Colonic mucosa (tissue), 4 donors: ENCODE data around the gene CLCN2. TPM values are rescaled to one million over a fixed set of nuclear protein-coding genes. Genes with fewer than 3 reads are reported as not detected.

Experiments
- DNase-seq: peaks from one replicate; pipeline ENCODE4 v3.0.0-alpha.2; 2020
- H3K27ac ChIP-seq: fragments of 200-600 bp; one replicate; pipeline ENCODE4 v1.8.0; 2021
- H3K27me3 ChIP-seq: fragments of 200-600 bp; one replicate; pipeline ENCODE4 v1.8.0; 2021
- H3K36me3 ChIP-seq: fragments of 200-600 bp; one replicate; pipeline ENCODE4 v1.8.0; 2021
- H3K4me1 ChIP-seq: fragments of 200-600 bp; one replicate; pipeline ENCODE4 v1.8.0; 2021; ENCODE audit warnings: mild to moderate bottlenecking
- H3K4me3 ChIP-seq: fragments of 200-600 bp; one replicate; pipeline ENCODE4 v1.8.0; 2021
- H3K9ac ChIP-seq, 2 donors: one replicate each; pipeline ENCODE4 v1.7.0; 2013; ENCODE audit warnings: control low read depth in 2 of 2, low read depth in 2 of 2, low read length in 2 of 2
- H3K9me3 ChIP-seq: fragments of 200-600 bp; one replicate; pipeline ENCODE4 v1.8.0; 2021
- intact Hi-C: fragments of 100-400 bp; cut with DNase I; formaldehyde crosslinking; loops from one replicate; pipeline ENCODE4 v1.14.1; 2022
- total RNA-seq, 2 donors: library from RNA; stranded (reverse); fragmentation: NEBNext Ultra II Directional in 1 of 2; extraction: Animal tissue kit (Norgen Biotek cat#: 25700) in 1 of 2; gene quantifications; one replicate each; pipeline ENCODE4 v1.2.1, GENCODE V29; 2021
- TF ChIP-seq, protein P1 (sequence below): fragments of 200-600 bp; IDR thresholded peaks from one replicate; pipeline ENCODE4 v1.8.0; 2022; ENCODE audit warnings: antibody characterized with exemption, mild to moderate bottlenecking
- donor health status: healthy.
- donor health status: DM: no; HTN: no; CAD: no.
- donor health status: DM: no; HTN: no; CAD: no.

The CLCN2 gene
- total RNA-seq, 2 donors from 2014 or later = 61.1 to 71.6 TPM

DNA sequence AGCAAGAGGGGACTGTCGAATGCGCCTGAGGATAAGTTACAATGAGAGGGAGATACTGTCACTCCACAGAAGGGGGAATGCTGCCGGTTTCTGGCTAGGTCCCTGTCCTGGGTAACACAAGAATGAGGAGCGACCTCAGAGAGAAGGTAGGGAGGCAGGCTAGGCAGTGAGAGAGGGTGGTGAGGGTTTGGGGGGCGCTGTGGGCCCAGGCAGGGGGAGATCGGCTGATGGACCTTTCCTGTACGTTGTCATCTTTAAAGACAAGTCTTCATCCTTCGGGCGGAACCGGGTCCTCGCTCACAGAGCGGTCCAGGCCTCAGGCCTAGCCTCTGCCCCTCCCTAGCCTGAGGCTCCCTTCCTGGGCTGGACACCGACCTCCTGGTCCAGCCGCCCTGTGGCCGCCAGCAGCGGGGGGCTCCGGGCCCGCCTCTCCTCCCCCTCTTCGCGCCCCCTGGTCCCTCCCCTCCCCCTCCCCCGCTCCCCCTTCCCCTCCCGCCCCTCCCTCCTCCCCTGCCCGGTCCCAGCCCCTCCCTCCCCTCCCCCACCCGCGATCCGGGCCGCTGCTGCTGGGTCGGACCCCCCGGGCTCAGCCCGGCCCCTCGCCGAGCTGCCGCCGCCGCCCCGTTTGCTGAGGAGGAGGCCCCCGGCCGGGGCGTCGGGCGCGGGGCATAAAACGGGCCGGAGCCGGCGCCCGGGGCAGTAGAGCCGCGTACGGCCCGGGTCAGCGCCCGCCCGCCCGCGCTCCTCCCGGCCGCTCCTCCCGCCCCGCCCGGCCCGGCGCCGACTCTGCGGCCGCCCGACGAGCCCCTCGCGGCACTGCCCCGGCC, 18.2 kb upstream of the CLCN2 start, which contains the start of gene CHRD:
Gene CHRD (plus strand): TSS at position 697 of the 827 bp plus-strand sequence. CDS start 265 bp downstream, outside the sequence.
- TF ChIP-seq, protein P1, sequence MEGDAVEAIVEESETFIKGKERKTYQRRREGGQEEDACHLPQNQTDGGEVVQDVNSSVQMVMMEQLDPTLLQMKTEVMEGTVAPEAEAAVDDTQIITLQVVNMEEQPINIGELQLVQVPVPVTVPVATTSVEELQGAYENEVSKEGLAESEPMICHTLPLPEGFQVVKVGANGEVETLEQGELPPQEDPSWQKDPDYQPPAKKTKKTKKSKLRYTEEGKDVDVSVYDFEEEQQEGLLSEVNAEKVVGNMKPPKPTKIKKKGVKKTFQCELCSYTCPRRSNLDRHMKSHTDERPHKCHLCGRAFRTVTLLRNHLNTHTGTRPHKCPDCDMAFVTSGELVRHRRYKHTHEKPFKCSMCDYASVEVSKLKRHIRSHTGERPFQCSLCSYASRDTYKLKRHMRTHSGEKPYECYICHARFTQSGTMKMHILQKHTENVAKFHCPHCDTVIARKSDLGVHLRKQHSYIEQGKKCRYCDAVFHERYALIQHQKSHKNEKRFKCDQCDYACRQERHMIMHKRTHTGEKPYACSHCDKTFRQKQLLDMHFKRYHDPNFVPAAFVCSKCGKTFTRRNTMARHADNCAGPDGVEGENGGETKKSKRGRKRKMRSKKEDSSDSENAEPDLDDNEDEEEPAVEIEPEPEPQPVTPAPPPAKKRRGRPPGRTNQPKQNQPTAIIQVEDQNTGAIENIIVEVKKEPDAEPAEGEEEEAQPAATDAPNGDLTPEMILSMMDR = no peak
- H3K27ac ChIP-seq = peak within 1 kb of the TSS; percentile 47
- H3K4me3 ChIP-seq = peak within 1 kb of the TSS; percentile 28
- no peaks in the 10 kb centered on the region for H3K9me3 ChIP-seq
- H3K27me3 ChIP-seq = peaks cover 30% of the 10 kb centered on the region
- intact Hi-C loops = loop anchor here (10.0 kb wide), 1 partner anchor 85 kb away; no protein-coding TSS in a partner anchor
- no peaks in the 10 kb centered on the region for H3K36me3 ChIP-seq
- H3K4me1 ChIP-seq = peaks cover 9% of the 10 kb centered on the region
- DNase-seq = no peak
- peak within 1 kb of the TSS; percentile 47 to 52 for H3K9ac ChIP-seq

DNA sequence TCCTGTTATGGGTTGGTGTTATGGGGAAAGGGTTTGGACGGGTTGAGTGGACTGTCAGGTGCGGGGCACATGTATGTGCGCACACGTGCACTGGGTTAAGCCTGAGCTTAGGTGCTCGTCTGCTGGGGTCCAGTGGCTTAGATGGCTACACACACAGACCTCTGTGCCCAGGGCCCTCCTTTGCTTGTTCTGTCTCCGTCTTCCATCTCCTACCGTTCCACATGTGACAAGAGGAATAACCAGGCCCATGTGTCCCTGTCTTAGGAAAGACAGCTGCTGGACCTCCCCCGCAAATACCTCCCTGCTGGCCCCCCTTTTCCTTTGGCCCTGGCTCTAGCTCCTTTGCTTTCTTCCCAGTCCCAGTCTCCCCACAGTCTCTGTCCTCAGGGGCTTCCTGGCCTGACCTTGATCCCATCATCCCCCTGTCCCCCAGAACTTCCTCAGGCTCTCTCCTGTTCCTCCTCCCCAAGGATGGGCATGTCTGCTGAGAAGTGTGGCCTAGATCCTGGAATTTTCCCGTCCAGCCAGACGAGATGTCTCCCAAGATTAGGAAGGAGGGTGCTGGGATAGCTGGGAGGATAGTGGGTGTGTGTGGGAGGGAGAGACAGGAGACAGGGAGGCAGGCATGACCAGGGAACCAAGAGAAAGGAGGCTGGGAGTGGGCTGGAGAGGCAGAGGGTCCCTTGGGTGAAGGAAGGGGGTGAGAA, 17.4 kb upstream of the CLCN2 start:
- peak overlapping the region; percentile 47 for H3K27ac ChIP-seq
- H3K9ac ChIP-seq = peak overlapping the region; percentile 13 to 52
- H3K36me3 ChIP-seq = no peaks in the 10 kb centered on the region
- TF ChIP-seq, protein P1 = no peak
- intact Hi-C loops = loop anchor here (10.0 kb wide), 1 partner anchor 86 kb away; no protein-coding TSS in a partner anchor
- peaks cover 9% of the 10 kb centered on the region for H3K4me1 ChIP-seq
- H3K4me3 ChIP-seq = no peak overlapping the region
- no peaks in the 10 kb centered on the region for H3K9me3 ChIP-seq
- DNase-seq = no peak
- H3K27me3 ChIP-seq = peaks cover 30% of the 10 kb centered on the region

DNA sequence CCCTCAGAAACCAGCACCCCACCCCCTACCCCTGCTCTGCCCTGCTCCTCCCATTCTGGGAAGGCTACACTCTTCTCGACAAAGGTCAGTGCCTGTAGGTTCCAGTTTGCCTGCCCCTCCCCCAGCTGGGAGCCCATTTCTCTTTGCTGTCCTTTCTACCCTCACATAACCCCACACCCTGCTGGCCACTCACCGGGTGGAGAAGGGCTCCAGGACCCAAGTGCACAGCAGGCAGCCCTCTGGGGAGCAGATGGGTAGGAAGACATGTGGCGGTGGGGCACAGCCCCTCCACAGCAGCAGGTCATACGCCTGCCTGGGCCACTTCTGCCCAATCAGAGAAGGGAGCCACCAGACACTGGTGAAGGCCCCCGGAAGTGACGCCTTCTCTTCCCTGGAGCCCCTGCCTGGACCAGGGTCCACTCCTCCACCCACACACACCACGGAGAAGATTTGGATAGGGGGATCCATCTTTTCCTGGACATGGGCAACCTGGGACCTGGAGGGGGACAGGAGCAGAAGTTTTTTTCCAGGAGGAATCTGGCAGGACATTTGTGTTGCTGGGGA, 16.6 kb upstream of the CLCN2 start, which contains the start of gene THPO:
Gene THPO (minus strand): TSS at position 326 of the 564 bp plus-strand sequence. CDS start 1,948 bp downstream, outside the sequence.
- Histone ChIP-seq H3K4me1 (peaks cover 9% of the 10 kb centered on the region), H3K9ac (peak within 1 kb of the TSS; percentile 13 to 52), H3K4me3 (no peak within 1 kb of the TSS), H3K27me3 (peaks cover 30% of the 10 kb centered on the region), H3K36me3 (no peaks in the 10 kb centered on the region), H3K27ac (peak within 1 kb of the TSS; percentile 47), H3K9me3 (no peaks in the 10 kb centered on the region)
- TF ChIP-seq, protein P1 = no peak
- no peak for DNase-seq
- intact Hi-C loops = loop anchor here (10.0 kb wide), 1 partner anchor 87 kb away; no protein-coding TSS in a partner anchor

DNA sequence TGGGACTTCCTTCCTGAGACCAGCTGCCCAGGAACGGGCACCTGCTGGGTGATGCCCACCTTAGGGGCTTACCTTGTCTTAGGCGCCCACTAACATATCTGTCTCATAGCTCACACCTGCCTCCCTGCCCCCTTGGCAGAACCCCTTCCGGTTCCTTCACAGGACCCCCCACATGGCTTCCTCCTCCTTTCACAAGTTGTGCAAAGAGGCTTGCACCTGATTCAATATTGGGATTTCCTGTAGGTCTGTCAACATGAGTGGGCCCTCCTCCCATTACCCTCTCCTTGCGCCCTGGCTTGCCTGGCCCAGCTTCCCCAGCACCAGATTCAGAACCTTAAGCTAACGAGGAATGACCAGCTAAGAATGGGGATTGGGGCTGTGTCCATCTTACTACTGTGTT, 16.0 kb upstream of the CLCN2 start:
- intact Hi-C loops = loop anchor here (10.0 kb wide), 1 partner anchor 87 kb away; no protein-coding TSS in a partner anchor
- peaks cover 9% of the 10 kb centered on the region for H3K4me1 ChIP-seq
- no peaks in the 10 kb centered on the region for H3K36me3 ChIP-seq
- peaks cover 30% of the 10 kb centered on the region for H3K27me3 ChIP-seq
- TF ChIP-seq, protein P1 = no peak
- H3K4me3 ChIP-seq = no peak overlapping the region
- H3K9ac ChIP-seq = no peak overlapping the region
- no peaks in the 10 kb centered on the region for H3K9me3 ChIP-seq
- H3K27ac ChIP-seq = no peak overlapping the region
- no peak for DNase-seq
